LNCAP (cell line): Measurements from ENCODE around the gene HDAC4.

Experiments used
- TF ChIP-seq, protein P1 (sequence below): fragments of 450-650 bp; IDR thresholded peaks from 2 replicates; pipeline ENCODE4 v1.5.1; 2017; ENCODE audit warnings: mild to moderate bottlenecking

The HDAC4 gene

DNA sequence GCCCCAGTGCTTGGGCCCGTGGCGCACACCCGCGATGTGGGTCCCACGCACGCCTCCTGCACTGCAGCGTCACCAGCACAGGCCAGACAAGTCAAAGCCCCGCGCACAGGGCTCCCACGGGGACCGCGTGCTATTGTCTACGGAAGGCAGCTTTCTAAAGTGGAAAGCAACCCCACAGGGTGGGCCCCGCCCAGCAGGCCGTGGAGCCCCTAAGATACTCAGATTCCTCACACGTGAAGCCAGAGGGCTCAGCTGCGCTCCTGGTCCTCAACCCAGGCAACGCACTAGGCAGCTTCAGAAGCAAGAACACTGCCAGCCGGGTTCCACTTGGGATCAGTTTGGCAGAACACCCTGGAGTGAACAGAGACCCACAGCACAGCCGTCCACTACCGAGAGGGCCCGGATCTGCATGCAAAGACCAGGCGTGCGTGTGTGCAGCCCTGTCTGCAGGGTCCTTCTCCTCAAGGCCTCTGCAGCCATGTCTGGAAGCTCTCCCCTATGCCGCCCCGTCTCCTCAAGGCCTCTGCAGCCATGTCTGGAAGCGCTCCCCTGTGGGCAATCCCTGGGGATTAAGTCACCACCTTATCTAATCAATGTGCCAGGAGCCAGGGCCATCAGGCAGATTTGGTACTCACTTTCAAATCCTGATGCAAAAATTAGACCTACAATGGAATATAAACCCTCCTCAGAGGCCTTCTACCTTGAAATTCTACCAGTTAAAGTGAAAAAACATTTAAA is 231.3 kb downstream of the HDAC4 start:
- TF ChIP-seq, protein P1, sequence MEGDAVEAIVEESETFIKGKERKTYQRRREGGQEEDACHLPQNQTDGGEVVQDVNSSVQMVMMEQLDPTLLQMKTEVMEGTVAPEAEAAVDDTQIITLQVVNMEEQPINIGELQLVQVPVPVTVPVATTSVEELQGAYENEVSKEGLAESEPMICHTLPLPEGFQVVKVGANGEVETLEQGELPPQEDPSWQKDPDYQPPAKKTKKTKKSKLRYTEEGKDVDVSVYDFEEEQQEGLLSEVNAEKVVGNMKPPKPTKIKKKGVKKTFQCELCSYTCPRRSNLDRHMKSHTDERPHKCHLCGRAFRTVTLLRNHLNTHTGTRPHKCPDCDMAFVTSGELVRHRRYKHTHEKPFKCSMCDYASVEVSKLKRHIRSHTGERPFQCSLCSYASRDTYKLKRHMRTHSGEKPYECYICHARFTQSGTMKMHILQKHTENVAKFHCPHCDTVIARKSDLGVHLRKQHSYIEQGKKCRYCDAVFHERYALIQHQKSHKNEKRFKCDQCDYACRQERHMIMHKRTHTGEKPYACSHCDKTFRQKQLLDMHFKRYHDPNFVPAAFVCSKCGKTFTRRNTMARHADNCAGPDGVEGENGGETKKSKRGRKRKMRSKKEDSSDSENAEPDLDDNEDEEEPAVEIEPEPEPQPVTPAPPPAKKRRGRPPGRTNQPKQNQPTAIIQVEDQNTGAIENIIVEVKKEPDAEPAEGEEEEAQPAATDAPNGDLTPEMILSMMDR = no peak

DNA sequence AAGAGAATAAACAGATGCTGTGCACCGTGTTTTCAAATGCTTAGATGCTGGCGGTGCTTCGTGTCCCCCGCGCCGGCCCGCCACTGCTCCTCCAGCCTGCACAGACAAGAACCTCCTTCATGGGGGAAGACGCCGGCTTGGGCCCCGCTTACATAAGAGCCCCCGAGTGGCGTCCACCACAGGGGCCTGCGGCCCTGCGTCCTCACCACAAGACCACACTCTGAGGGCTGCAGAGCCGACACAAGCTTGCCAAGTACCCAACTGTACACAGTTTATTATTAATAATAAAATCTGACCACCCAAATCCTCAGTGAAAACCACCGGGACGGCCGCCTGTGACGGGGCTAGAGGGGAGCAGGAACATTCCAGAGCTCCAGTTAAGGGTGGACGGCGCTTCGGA is 232.2 kb downstream of the HDAC4 start:
- TF ChIP-seq, protein P1 = no peak

DNA sequence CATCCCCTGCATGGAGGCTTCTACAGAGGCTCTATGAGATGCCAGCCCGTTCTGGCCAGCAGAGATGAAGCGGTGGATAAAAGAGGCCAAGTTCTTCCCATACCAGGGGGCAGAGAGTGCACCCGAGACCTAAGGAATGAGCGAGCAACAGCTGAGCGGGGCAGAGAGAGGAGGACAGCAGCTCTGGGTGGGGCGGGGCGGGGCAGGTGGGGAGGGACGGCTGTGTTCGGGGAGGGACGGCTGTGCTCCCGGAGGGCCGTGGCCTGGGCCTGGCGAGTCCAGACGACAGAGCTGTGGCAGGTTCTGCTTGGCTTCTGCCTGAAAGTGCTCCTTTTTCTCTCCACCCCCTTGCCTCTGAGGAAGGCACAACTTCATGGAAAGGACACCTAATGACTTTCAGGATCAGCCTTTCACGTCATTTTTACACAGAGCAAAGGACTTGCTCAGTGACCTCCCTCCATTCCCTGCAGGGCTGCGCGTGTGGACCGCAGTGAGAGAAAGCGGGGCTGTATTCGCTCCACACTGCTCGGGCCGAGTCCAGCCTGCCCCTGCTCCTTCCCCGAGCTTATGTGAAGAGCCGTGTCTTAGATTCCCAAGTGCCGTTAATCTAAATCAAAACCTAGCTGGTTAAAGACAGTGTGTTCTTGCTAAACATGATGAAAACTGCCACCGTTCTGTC is 232.9 kb downstream of the HDAC4 start:
- TF ChIP-seq, protein P1 = no peak

DNA sequence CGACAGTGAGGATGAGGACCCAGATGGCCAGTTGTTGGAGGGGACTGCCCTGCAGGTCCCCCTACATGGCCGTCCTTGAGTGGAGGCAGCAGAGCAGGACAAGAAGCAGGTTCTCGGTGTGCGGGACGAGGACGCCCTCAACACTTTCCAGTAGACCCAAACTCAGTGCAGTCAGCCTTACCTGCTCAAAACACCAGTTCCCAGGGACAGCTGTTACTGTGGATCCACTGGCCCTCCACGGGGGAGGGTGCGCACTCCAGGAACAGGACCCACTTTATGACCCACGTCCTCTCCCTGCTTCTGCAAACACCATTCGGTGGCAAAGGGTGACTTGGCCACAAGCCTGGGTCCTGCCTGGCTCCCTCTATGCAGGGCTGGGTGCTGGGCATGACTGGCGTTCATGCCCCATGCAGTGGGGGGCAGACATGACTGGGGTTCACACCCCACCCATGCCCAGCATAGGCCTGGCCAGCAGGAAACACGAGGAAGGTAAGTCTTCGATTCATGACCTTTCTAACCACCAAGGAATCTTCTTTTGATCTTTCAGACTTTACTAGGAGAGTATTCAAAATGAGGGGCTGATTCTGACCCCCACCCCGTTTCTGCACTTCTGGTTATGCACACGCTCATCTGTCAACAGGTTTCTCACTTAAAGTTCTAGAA is 233.7 kb downstream of the HDAC4 start:
- TF ChIP-seq, protein P1 = no peak

DNA sequence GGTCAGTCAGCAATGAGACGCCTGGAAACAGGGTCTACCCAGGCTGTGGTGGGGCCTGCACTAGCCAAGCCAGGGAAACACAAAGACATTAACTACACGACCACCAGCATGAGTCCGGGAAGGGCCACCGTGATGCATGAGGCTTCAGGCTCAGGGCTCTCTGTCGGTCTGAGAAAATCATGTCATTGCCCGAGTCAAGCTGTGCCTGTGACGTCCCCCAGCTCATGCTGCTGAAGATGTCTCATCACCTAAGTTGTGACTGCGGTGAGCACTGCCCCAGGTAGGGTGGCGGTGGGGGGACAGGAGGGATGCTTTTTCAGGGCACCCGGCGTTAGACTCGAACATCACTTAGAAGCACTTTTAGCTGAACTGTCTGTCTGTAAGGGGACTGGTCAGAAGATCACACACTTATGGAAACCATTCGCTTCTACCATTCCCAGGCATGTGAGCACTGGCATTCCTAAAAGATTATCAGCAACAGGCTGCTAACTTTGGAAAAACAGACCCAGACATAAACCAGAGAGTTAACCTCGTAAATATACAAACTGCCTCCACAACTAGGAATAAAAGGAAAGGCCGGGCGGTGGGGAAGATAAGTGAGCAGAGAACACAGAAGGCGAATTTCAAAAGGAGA is 234.5 kb downstream of the HDAC4 start:
- TF ChIP-seq, protein P1 = no peak

DNA sequence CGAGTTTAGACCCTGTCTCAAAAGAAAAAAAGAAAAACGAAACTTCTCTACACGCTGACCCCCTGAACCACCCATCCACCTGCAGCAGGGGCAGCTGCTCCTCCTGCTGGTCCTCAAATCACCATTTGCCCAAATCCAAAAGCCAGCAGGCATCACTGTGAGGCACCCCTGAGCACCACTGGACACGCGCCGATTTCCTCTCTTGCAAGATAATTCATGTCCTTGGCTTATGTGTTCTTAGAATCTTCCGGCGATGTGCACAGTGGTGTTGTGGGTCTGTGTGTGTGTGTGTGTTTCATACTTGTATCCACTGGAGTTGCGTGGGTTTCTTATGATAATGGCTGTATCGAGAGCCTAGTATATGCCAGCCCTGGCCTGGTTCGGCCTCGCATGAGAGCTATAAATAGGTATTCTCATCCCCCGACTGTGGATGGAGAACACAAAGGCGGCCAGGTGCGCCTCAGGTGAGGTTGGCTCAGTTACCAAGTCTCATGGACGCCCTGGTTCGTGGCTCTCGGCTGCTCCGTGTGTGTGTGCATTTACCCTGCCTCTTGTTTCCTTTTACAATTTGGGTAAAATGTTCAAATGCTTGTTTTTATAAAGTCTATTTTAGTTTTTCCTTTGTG is 235.5 kb downstream of the HDAC4 start:
- TF ChIP-seq, protein P1 = no peak

DNA sequence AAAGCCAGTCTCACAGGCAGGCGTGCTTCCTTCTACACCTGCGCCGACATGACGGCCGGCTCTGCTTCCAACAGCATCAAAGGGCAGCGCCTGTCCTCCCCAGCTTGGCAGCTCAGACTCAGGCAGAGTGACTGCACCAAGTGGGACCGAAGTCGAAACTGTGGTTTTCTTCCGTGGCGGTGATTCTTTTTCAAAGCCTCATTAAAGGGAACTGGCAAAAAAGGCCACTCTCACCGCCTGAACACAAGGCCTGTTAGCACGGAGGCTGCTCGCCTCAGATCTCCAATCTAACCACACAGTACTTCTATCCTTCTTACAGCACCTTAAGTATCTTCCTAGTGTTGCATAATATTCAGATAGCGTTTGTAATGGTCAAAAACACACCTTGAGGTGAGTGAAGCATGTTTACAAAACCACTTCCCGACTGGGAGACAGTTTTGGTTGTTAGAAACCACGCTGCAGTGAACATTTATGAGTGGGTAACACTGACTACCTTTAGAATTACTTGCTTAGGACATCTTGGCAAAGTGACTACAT is 236.4 kb downstream of the HDAC4 start:
- TF ChIP-seq, protein P1 = no peak
